ENCODE measurements around the gene GLYATL1B.
A peak's percentile ranks its signal among the peaks of the same experiment; 100 is the strongest.
"Not testable (repeated sequence)": the region's sequence is repeated elsewhere in the genome, so short reads cannot be mapped to it uniquely, and the experiment has no call there.

Gene GLYATL1B

DNA sequence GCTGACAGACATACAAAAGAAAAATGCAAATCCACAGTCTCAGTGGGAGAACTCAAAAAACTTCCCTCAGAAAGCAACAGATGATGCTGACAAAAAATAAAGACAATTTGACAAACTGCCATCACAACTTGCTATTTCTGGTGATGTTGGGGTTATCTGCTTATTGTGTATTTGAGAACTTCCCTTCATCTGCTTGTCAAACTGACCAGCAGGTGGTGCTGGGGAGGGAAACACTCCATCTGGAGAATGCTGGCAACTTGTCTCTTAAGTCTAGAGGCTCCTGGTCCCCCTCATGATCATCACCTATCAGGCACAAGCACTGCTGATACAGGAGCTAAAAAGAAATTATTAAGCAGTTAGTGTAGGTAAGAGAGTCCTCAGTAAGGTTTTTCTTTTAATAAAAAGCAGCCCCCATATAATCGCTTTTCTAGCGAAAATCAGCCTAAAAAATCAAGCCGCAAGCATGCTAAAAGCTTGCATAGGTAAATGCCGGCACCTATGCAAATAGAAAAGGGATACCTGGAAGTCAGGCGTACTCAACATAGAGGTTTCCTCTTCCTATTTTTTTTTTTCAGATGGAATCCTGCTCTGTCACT is 11.1 kb downstream of the GLYATL1B start:
- DNase-seq = peak; percentile 59 to 77

DNA sequence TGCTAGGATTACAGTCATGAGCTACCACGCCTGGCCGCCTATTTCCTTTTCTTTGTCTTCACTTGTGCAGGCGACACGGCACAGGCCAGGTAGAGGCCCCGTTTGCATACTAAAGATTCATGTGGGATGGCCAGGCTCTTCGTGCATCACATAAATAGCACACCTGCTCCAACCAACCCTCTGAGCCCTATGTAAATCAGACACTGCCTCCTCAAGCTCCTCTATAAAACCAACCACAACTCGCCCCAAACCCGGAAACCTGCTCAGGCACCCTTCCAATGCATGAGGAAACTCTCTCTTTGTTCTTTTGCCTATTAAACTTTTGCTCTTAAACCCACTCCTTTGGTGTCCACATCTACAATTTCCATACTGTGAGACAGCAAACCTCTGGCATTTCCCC is 11.8 kb downstream of the GLYATL1B start:
- DNase-seq = peak; percentile 58 to 74

GRCh38 chr11:59102259-59102765 is 16.2 kb downstream of the GLYATL1B start:
- no peak for DNase-seq

DNA sequence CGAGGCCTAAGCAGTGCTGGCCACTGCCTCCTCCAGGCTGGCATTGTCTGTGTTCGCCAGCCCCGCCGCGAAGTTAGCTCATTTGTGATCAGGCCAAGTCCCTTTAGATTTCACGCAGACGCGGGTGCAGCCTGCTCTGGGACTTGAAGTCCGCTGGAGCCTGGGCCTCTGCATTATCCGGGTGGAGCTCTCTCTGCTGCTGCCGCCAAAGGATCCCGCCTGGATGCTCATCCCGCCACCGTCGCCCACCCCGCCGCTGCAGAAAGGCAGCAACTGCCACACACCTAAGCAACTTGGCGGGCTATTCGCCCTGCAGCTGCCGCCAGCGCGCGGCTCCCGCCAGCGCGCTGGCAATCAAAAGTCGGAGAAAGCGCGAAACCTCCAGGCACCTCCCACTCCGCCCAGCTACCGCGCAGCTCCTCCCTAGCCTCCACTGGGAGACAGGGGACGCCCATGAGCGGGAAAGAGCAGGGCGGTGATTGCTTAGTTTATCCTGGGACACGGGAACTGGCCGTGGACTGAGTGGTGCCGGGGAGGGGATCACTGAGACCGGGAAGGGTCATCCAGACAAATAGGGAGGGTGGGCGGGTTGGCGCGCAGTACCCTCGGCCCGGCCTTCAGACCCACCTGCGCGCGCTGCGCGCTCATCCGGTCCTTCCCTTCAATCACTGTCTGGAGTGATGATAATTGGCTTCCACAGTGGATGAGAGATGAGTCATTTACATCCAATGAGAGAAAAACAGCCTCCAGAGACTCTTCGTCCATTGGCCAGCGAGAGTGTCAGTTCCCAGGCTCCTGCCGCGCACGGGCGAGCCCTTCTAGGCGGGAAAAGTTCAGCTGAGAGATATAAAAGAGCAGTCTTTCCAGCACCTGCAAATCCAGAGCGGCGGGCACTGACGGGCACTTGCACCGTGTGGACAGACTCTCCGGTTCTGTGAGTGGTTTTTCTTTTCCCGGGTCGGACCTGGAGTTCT is 20.5 kb downstream of the GLYATL1B start, which contains the start of gene FAM111B:
Gene FAM111B, plus strand, starts transcription at position 875 of the 974 bp plus-strand sequence. CDS start 2,389 bp downstream, outside the sequence.
- peak; percentile 96 for DNase-seq

- peak; percentile 5 to 36 for DNase-seq
Observed at GRCh38 chr11:59107721-59108120, 21.6 kb downstream of the GLYATL1B start.

DNA sequence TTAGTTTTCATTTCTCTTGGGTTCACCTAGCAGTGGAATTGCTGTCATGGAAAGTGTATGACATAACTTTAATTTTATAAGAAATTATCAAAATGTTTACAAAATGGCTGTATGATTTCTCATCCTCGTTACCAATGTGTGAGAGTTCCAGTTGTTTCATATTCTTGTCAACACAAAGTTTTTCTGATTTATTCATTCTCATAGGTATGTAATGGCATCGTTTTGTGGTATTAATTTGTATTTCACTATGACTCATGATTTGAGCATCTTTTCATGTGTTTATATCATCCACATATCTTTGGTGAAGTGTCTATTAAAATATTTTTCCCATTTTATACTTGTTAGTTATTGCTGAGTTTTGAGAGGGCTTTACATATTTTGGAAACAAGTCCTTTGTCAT is 26.4 kb downstream of the GLYATL1B start:
- DNase-seq = no peak

DNA sequence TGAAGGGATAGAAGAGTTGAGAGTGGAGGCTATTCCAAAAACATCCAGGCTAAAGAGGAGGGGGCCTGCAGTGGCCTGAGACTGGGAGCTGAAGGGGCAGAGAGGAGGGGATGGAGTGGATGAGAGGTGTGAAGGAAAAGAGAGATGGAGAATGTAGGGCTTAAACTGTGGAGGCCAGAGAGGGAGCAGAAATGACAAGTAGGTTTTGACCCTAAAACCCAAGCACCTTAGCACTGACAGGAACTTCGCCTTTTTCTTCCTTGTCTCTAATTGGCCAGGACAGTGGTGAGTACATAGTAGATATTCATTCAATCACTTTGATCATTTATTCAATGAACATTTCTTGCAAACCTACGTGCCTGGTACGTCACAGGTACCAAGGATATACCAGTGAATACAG is 28.2 kb downstream of the GLYATL1B start:
- DNase-seq = no peak

GRCh38 chr11:59115553-59115952 is 29.4 kb downstream of the GLYATL1B start:
- no peak for DNase-seq

GRCh38 chr11:59117774-59118173 is 31.7 kb downstream of the GLYATL1B start:
- DNase-seq = no peak

DNA sequence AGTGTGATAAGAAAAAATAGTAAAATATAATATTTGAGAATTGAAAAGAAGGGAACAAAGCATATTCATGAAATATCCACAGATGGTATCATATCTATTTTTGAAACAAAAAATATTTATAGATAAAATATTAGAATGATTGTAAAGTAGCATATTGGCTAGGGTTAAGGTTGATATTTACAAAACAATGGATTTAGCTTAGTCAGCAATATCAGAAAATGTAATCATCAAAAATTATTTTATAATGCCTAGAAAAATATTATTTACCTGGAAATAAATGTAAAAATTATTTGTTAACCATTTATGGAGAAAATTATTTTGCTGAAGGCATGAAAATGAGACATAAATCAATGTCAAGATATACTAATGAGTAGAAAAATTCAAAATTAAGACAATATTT is 33.7 kb downstream of the GLYATL1B start:
- DNase-seq = no peak

DNA sequence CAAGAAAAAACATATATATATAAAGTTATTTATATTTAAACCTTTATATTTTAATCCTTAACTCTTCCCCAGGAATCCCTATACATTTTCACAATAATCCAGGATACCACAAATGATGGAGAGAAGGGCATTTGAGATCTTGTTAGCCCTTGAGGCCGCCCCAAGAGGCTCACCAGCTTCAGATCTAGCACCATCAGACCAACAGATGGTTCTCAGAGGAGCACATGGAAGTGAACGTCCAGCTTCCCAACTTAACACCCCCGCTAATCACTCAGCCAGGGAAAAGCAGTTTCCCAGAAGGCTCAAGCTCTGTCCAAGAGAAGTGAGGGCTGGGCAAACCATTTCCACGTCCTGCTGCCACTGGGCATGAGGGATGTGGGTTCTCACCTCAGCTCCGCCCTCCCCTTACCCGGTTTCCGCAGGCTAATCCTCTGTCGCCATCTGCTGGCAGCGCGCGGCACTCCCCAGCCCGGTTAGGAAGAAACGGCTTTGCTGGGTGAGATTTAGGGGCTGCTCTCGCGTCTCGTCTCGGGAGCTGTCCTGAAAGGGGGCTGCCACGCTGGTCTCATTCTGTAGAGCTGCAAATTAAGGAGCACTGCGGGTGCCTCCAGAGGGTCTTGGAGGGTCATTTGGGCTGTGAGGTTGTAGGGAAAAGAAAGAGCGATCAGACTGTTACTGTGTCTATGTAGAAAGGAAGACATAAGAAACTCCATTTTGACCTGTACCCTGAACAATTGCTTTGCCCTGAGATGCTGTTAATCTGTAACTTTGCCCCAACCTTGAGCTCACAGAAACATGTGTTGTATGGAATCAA is 49.7 kb downstream of the GLYATL1B start:
- DNase-seq = peak; percentile 56 to 86

- DNase-seq = not testable (repeated sequence)
Observed at GRCh38 chr11:59136551-59136950, 50.4 kb downstream of the GLYATL1B start.

GRCh38 chr11:59137190-59137589 is 51.1 kb downstream of the GLYATL1B start:
- no peak for DNase-seq

DNA sequence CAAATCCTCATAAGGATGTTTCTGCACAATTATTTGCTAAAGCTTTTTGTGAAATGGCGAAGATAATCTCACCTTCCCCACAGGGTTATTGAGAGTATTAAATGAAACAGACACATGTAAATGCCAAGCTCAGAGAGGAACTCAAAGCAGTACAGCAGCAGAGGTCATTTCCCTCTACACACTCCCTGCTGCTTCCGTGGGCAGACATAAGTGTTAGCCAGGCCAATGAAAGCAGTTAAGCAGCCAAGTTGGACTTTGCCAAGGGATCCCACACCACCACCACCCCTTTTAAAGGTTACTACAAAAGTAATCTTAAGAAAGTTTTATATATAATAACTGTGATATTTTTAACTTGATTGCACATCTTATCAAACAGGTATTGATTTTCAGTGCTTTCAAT is 52.5 kb downstream of the GLYATL1B start:
- DNase-seq = no peak

GRCh38 chr11:59141191-59141590 is 55.1 kb downstream of the GLYATL1B start:
- no peak for DNase-seq

DNA sequence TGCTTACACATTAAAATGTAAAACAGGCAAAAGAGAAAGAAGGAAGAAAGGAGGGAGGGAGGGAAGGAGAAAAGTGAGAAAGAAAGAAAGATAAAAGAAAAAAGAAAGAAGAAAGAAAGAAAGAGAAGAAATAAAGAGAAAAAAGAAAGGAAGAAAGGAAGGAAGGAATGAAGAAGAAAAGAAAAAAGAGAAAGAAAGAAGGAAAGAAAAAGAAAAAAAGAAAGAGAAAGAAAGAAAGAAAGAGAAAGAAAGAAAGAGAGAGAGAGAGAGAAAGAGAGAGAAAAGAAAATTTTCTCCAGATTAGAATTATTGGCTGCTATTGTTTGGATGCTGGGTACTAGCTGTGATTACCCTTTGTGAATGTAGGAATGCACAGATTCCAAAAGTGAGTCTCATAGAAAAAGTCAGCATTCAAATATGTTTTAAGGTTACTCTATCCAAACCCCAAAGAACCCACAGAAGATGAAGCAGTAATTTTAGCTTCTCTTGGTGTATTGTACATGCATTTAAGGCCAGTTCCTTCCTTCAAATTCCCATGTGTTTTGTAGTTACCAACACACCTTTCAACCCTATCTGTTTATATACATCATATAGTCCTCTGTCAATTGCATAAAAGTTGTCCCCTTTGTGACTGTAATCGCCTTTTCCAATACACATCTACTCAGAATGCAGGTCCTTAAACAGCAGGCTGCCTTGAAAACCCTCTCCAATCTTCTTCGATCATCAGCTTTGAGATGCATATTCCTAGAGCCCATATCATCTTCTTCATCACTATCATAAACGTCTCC is 55.8 kb downstream of the GLYATL1B start:
- DNase-seq = peak in 1 of 2 experiments; percentile 43

DNA sequence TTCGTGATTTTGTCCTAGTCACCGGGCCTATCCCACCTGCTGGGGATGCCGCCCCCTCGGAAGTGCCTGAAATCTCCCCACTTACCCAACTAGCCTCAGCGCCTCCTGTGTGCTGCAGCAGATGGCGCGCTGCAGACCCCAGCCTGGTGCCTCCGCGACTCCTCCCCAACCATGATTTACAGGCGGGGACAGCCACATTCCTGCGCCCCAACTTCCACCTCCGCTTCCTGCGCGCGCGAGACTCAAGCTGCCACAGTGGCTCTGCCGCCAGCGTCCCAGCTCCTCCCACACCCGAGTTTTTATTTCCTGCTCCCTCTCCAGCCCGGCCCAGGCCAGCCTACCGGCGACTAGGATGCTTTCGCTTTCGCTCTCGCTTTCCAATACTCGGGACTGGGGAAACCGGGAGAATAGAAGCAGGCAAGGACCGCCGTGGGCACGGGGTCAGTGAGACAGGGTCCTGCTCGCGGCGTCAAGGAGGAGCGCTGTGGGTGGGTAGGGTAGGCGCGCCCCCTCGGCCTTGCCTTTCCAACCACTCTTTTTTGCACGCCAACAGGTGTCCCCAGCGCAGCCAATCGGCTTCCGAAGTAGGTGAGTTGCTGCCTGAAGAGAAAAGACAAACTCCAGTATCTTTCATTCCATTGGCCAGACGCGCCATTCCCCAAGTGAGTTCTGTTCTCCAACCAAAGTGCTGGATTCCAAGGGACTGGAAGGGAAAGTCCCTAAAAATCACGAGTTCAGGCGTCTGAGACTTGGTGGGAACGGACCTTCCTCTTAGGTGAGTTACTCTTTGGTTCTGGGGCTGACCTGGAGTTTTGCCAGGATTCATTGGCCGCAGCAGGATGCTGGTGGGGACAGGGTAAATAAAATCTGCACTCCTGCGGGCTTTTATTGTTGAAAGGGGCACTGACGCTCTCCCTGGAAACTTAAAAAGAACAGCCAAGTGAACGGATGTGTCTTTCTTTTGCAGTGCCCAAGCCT is 56.7 kb downstream of the GLYATL1B start, which contains the start of gene FAM111A:
Gene FAM111A, plus strand, starts transcription at position 327 of the 978 bp plus-strand sequence. CDS start 6,017 bp downstream, outside the sequence.
- peak; percentile 80 to 91 for DNase-seq

GRCh38 chr11:59144096-59144495 is 58.0 kb downstream of the GLYATL1B start:
- DNase-seq = no peak
